GM12873 (cell line): ENCODE data around the gene RPTOR.

Experiments used
- TF ChIP-seq, protein P1 (sequence below): IDR thresholded peaks from 2 replicates; pipeline ENCODE4 v1.5.1; 2012; ENCODE audit warnings: low read depth, mild to moderate bottlenecking, moderate library complexity, low read length, control low read depth; ENCODE audit not compliant: insufficient read depth; ENCODE audit errors: missing control alignments

The RPTOR gene

DNA sequence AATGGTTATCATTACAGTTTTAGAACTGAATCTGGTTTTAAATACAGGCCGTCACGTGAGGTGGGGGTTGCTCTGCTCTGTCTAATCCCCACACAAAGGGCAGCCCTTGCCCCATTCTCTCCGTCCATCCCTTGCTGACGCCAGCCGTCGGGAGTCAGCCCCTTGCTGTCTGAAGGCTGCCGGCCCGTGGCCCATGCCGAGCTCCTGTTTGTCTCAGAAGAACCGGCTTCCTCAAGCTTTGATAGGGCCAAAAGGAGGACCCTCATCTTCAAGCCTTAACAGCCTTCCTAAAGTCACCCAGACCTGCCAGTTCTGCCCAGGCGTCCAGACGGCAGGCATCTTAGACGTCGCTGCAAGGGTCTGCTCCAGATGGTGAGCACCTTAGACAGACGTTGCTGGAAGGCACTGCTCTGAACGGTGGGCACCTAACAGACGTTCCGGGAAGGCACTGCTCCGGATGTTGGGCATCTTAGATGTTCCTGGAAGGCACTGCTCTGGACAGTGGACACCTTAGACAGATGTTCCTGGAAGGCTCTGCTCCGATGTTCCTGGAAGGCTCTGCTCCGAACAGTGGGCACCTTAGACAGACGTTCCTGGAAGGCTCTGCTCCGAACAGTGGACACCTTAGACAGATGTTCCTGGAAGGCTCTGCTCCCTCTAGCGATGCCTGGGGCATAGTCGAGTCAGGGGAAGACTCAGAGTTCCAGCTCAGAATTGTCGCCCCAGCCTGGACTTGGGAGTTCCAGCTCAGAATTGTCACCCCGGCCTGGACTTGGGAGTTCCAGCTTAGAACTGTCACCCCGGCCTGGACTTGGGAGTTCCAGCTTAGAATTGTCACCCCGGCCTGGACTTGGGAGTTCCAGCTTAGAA is 411.9 kb downstream of the RPTOR start:
- TF ChIP-seq, protein P1, sequence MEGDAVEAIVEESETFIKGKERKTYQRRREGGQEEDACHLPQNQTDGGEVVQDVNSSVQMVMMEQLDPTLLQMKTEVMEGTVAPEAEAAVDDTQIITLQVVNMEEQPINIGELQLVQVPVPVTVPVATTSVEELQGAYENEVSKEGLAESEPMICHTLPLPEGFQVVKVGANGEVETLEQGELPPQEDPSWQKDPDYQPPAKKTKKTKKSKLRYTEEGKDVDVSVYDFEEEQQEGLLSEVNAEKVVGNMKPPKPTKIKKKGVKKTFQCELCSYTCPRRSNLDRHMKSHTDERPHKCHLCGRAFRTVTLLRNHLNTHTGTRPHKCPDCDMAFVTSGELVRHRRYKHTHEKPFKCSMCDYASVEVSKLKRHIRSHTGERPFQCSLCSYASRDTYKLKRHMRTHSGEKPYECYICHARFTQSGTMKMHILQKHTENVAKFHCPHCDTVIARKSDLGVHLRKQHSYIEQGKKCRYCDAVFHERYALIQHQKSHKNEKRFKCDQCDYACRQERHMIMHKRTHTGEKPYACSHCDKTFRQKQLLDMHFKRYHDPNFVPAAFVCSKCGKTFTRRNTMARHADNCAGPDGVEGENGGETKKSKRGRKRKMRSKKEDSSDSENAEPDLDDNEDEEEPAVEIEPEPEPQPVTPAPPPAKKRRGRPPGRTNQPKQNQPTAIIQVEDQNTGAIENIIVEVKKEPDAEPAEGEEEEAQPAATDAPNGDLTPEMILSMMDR = no peak

DNA sequence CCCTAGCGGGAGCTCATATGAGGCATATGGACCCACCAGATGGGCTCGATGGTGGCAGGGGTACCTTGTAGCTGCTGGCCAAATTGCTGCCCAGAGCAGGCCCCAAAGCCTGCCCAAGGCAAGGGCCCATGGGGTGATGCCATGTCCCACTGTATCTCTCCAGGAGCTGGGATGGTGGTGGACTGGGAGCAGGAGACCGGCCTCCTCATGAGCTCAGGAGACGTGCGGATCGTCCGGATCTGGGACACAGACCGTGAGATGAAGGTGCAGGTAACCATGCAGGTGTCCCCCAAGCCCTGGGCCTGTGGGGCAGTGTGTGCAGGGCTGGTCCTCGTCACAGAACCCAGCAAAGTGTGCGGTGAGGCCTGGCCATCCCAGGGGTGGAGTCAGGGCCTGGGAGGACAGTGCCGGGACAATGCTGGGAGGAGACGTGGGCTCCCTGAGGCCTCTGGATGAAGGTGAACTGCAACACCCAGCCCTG is 412.9 kb downstream of the RPTOR start:
- TF ChIP-seq, protein P1 = no peak

DNA sequence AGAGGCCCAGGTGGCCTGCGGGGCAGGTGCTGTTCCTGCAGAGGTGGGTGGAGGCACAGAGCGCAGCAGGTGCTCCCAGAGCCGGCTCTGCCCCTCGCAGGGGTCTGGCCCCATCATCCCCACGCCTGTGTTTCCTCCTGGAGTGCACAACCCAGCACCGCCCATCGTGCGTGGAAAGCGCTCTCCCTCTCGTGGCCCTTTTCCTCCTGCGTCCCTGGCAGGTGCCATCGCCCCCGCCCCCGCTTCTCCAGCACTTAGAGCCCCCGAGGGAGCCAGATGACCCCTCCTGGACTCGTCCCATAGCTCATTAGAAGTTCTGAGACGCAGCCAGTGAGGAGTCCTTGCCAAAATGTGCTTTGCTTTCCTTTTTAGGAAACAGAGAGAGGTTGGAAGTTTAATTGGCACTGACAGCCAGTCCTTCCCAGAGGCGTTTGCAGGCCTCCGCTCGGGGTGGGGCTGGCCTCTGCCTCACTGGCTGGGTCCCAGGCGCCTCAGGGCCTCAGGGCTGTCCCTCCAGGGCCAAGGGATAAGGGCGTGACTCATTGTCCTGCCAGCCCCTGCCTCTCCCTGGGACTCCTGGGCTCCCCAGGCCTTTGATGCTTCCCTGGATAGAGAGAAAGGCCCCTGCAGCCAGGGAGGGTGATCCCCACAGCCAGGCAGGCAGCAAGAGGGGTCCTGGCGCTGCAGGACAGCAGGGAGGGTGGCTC is 414.8 kb downstream of the RPTOR start:
- TF ChIP-seq, protein P1 = no peak

DNA sequence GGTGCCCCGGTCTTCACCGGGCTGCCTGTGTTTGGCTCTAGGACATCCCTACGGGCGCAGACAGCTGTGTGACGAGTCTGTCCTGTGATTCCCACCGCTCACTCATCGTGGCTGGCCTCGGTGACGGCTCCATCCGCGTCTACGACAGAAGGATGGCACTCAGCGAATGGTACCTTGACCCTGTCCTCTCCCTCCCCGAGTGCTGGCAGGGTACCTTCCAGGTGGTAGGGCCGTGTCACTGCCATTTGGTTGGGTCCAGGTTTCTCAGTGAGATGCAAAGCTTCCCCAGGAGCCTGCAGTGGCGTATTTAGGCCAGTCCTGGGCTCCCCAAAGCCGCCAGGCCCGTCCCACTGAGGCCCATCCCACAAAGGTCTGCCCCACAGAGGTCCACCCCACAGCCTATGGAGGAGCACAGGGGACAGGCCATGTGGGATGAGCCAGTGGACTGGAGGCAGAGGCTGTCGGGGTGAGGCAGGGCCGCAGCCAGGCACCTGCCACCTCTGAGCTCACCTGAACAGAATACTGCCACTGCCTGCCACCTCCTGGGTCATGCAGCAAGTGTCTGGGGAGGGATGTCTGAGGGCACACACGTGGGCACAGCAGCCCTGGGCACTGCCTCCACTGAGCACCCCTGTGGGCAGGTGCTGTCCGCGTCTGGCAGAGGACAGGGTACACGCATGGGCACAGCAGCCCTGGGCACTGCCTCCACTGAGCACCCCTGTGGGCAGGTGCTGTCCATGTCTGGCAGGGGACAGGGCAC is 415.6 kb downstream of the RPTOR start:
- TF ChIP-seq, protein P1 = no peak

DNA sequence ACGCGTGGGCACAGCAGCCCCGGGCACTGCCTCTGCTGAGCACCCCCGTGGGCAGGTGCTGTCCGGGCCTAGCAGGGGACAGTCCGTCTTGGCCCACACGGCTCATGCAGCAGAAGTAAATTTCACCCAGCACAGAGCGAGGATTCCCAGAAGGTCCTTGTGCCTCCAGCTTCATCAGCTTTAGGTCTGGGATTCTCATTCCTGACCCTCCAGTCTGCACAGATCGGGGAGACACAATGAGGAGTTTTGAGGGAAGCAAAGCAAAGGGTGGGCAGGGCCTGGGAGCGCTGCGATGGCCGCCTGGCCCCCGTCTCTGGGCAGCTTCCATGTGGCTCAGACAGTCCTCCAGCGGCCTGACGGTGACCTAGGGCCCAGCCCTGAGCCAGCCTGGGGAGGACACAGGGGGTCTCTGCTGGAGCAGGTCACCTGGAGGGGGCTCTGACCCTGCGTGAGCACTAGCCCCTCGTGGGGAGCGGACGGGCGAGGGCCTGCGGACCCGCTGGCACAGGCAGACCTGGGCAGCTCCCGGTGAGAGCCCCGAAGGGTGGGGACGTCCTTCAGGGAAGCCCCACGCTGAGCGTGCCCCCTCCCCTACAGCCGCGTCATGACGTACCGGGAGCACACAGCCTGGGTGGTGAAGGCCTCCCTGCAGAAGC is 416.3 kb downstream of the RPTOR start:
- TF ChIP-seq, protein P1 = no peak

DNA sequence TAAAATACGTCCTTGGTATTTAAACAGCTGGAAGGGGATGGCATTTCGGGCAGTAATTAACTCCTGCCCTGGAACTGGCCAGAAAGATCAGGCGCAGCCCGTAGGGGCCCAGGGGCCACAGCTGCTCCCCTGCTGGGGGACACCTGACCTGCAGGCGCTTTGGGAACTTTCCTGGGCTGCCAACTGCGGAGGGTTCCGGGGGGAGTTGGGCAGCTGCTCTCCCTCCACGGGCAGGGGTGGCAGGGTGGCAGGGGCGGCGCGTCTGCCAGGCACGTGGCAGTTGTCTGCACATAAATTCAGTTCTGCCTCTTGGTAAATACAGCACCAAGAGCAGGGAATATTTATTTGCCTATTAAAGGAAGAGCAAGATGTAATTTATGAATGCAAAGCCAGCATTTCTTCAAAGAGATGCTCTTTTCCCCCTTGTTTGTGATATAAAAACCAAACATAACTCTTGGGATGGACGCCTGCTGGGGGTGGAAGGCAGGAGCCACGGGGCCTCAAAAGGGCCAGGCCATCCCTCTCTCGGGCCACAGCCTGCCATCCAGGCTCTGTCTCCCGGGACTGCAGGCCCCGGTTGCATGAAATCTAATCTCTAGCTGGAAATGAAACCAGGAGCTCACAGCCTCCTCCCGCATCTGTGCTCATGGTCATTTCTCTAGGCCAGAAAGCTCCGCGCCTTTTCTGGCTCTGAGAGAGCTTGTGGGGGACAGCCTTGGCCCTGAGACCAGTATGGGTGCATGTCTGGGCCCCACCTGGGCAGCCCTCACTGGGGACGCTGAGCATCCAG is 417.1 kb downstream of the RPTOR start:
- TF ChIP-seq, protein P1 = no peak
